ENCODE data around the gene SP3.

Gene SP3

GRCh38 chr2:173929441-173929840 lies 35.7 kb downstream of the SP3 start:
- DNase-seq (ENCODE audit: low read depth), result no peak
- TF ChIP-seq CTCF (IDR thresholded peaks at IDR 0.05; ENCODE audit: low read depth, low read length), result no peak
- no peak overlapping the region for H3K4me3 ChIP-seq (ENCODE audit: low read depth, low read length)

GRCh38 chr2:173926875-173927274 lies 38.3 kb downstream of the SP3 start:
- no peak for TF ChIP-seq MYC (IDR thresholded peaks at IDR 0.05; ENCODE audit: low read depth, low read length)
- TF ChIP-seq MAX (IDR thresholded peaks at IDR 0.05; ENCODE audit: low read depth, low read length), result no peak
- no peak for TF ChIP-seq CTCF (IDR thresholded peaks at IDR 0.05; ENCODE audit: low read depth, low read length)
- TF ChIP-seq POLR2A (IDR thresholded peaks at IDR 0.05; ENCODE audit: extremely low read depth, insufficient read length), result no peak
- no peak overlapping the region for H3K4me3 ChIP-seq (ENCODE audit: low read depth, low read length)
- DNase-seq (ENCODE audit: low read depth), result no peak

GRCh38 chr2:173924285-173924684 lies 40.9 kb downstream of the SP3 start:
- no peak for DNase-seq (ENCODE audit: low read depth)
- no peak overlapping the region for H3K4me3 ChIP-seq (ENCODE audit: low read depth, low read length)
- TF ChIP-seq CTCF (IDR thresholded peaks at IDR 0.05; ENCODE audit: low read depth, low read length), result no peak
- TF ChIP-seq MAX (IDR thresholded peaks at IDR 0.05; ENCODE audit: low read depth, low read length), result no peak
- no peak for TF ChIP-seq MYC (IDR thresholded peaks at IDR 0.05; ENCODE audit: low read depth, low read length)
- TF ChIP-seq POLR2A (IDR thresholded peaks at IDR 0.05; ENCODE audit: extremely low read depth, insufficient read length), result no peak

GRCh38 chr2:173922760-173923159 lies 42.4 kb downstream of the SP3 start:
- TF ChIP-seq MAX (IDR thresholded peaks at IDR 0.05; ENCODE audit: low read depth, low read length), result no peak
- H3K4me3 ChIP-seq (ENCODE audit: low read depth, low read length), result no peak overlapping the region
- no peak for DNase-seq (ENCODE audit: low read depth)

- TF ChIP-seq CTCF (IDR thresholded peaks at IDR 0.05; ENCODE audit: low read depth, low read length), result no peak
- TF ChIP-seq MYC (IDR thresholded peaks at IDR 0.05; ENCODE audit: low read depth, low read length), result no peak
- TF ChIP-seq MAX (IDR thresholded peaks at IDR 0.05; ENCODE audit: low read depth, low read length), result no peak
- TF ChIP-seq POLR2A (IDR thresholded peaks at IDR 0.05; ENCODE audit: extremely low read depth, insufficient read length), result no peak
- no peak overlapping the region for H3K4me3 ChIP-seq (ENCODE audit: low read depth, low read length)
- DNase-seq (ENCODE audit: low read depth), result no peak
These were observed 43.1 kb downstream of the SP3 start for GRCh38 chr2:173922068-173922467.

- no peak overlapping the region for H3K4me3 ChIP-seq (ENCODE audit: low read depth, low read length)
- DNase-seq (ENCODE audit: low read depth), result no peak
- TF ChIP-seq MYC (IDR thresholded peaks at IDR 0.05; ENCODE audit: low read depth, low read length) (no peak), CTCF (IDR thresholded peaks at IDR 0.05; ENCODE audit: low read depth, low read length) (no peak), MAX (IDR thresholded peaks at IDR 0.05; ENCODE audit: low read depth, low read length) (no peak), POLR2A (IDR thresholded peaks at IDR 0.05; ENCODE audit: extremely low read depth, insufficient read length) (no peak)
These were observed 50.9 kb downstream of the SP3 start for GRCh38 chr2:173914055-173914927.
